GM11168 (cell line): Measurements from ENCODE around the gene NR2F6.

Experiments
- in situ Hi-C: fragments of 300-500 bp; cut with MboI; formaldehyde crosslinking; loops from one replicate; pipeline ENCODE4 v1.12.0; 2022; ENCODE audit warnings: low sequenced_read_pairs; ENCODE audit not compliant: unreplicated experiment

NR2F6 gene

DNA sequence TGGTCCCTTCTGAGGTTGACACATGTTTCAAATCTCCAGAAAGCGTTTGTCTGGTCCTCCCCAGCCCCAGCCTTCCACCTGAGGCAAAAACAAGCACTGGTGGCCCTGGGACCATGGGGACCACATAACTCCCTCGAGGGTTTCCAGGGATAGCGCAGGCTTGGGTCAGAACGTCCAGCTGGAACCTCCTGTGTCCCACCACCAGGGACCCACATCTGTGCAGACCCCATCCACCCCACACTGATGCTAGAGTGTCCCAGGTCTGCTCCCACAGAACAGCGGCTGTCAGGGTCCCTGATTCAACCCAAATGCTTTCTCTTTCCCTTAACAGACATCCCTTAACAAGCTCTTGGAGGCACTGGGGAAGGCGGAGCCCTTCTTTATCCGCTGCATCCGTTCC, 60.1 kb downstream of the NR2F6 start:
- in situ Hi-C loops, result no loop called here

- in situ Hi-C loops, result no loop called here
Observed at GRCh38 chr19:17184371-17184841, 61.3 kb downstream of the NR2F6 start.

DNA sequence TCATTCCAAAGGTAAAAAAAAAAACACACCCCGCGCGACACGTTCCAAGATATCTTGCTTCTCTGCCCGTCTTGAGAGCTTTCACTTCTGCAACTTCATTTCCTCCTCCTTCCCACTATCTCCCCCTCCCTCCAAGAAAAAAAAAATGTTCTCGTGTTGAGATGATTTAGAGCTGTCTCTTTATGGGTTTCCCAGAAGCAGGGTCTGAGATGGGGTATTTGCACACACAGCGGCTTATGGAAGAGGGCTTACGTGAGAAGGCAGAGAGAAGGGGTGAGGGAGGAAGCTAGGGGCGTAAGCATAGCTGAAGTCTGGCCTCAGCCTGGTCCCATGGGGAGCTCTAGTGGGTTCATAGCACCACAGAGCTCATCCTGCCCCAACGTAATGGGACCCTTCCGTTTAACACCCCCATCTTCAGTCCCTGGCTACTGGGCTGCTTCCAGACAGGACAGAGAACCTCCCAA, 61.8 kb downstream of the NR2F6 start:
- in situ Hi-C loops, result no loop called here

- in situ Hi-C loops, result no loop called here
Observed at GRCh38 chr19:17183271-17183761, 62.4 kb downstream of the NR2F6 start.
